Peyer's patch (tissue), 4 donors: ENCODE measurements around the gene LYL1. TPM values are rescaled to one million over a fixed set of nuclear protein-coding genes. Genes with fewer than 3 reads are reported as not detected.
A peak's percentile ranks its signal among the peaks of the same experiment; 100 is the strongest.

ENCODE experiments used
- DNase-seq, 3 donors: peaks; one replicate each; pipeline ENCODE4 v3.0.0-alpha.2; 2017 to 2019
- H3K27ac ChIP-seq, 4 donors: fragments of 200-600 bp; sonication (generic); one replicate each; pipeline ENCODE4 v1.5.1; 2016 to 2019
- H3K27me3 ChIP-seq, 2 donors: fragments of 200-600 bp; sonication (generic); one replicate each; pipeline ENCODE4 v1.5.1; 2019
- H3K36me3 ChIP-seq, 3 donors: fragments of 200-600 bp; sonication (generic); one replicate each; pipeline ENCODE4 v1.5.1; 2016 to 2019
- H3K4me1 ChIP-seq, 4 donors: fragments of 200-600 bp; sonication (generic); one replicate each; pipeline ENCODE4 v1.5.1; 2016 to 2019
- H3K4me3 ChIP-seq, 4 donors: fragments of 200-600 bp; sonication (generic); 1 replicate in 3 of 4; 2 replicates in 1 of 4; pipeline ENCODE4 v1.5.1; 2016 to 2019; ENCODE audit warnings: mild to moderate bottlenecking in 1 of 4
- H3K9me3 ChIP-seq, 4 donors: fragments of 200-600 bp; sonication (generic); one replicate each; pipeline ENCODE4 v1.5.1; 2016 to 2019; ENCODE audit warnings: mild to moderate bottlenecking in 1 of 4
- CTCF ChIP-seq, 6 experiments: fragments of 450-650 bp in 4 of 6; fragments of 200-600 bp in 2 of 6; sonication (generic) in 1 of 6; IDR thresholded peaks; one replicate each; pipeline ENCODE4 v1.5.1; 2017 to 2019; ENCODE audit warnings: antibody characterized with exemption in 6 of 6, mild to moderate bottlenecking in 3 of 6, moderate library complexity in 1 of 6
- POLR2A ChIP-seq, 2 donors: fragments of 450-650 bp; IDR thresholded peaks; one replicate each; pipeline ENCODE4 v1.5.1; 2017; ENCODE audit warnings: antibody characterized with exemption in 2 of 2, mild to moderate bottlenecking in 2 of 2, moderate library complexity in 2 of 2
- total RNA-seq, 4 donors: library from RNA; depleted of rRNA; stranded (reverse); fragments of >200 nt; gene quantifications; one replicate each; pipeline ENCODE4 v1.1.0, GENCODE V29; 2016

The LYL1 gene
- total RNA-seq, 4 donors from 2014 or later: 1.2 to 21.5 (median 4.9) TPM

- Histone ChIP-seq H3K4me3 (no peak overlapping the region), H3K36me3 (peaks cover 0 to 14% (median 0%) of the 10 kb centered on the region in 3 donors), H3K9me3 (no peaks in the 10 kb centered on the region), H3K4me1 (peaks cover 0 to 37% (median 13%) of the 10 kb centered on the region in 4 donors), H3K27ac (peak overlapping the region in 1 of 4 donors; percentile 66), H3K27me3 (no peaks in the 10 kb centered on the region)
- DNase-seq: no peak
- TF ChIP-seq POLR2A (IDR thresholded peaks at IDR 0.05) (no peak), CTCF (IDR thresholded peaks at IDR 0.05) (no peak)
These were observed 10.5 kb downstream of the LYL1 start for GRCh38 chr19:13092158-13092543.

- no peaks in the 10 kb centered on the region for H3K27me3 ChIP-seq
These were observed 11.1 kb downstream of the LYL1 start for GRCh38 chr19:13091400-13092157.

GRCh38 chr19:13090511-13091231 is 12.0 kb downstream of the LYL1 start:
- Histone ChIP-seq H3K27ac (peak overlapping the region in 1 of 4 donors; percentile 66), H3K4me3 (no peak overlapping the region), H3K36me3 (peaks cover 0 to 18% (median 0%) of the 10 kb centered on the region in 3 donors), H3K27me3 (no peaks in the 10 kb centered on the region), H3K9me3 (no peaks in the 10 kb centered on the region), H3K4me1 (peaks cover 0 to 41% (median 9%) of the 10 kb centered on the region in 4 donors)
- no peak for TF ChIP-seq CTCF (IDR thresholded peaks at IDR 0.05)
- no peak for TF ChIP-seq POLR2A (IDR thresholded peaks at IDR 0.05)
- no peak for DNase-seq

More at GRCh38 chr19:13091400-13092157, 11.1 kb downstream of the LYL1 start:
- Histone ChIP-seq H3K27ac (peak overlapping the region in 2 of 4 donors; percentile 30 to 66), H3K36me3 (peaks cover 0 to 18% (median 0%) of the 10 kb centered on the region in 3 donors), H3K9me3 (no peaks in the 10 kb centered on the region), H3K4me1 (peaks cover 0 to 37% (median 11%) of the 10 kb centered on the region in 4 donors), H3K4me3 (no peak overlapping the region)
- TF ChIP-seq CTCF (IDR thresholded peaks at IDR 0.05) (no peak), POLR2A (IDR thresholded peaks at IDR 0.05) (no peak)
- no peak for DNase-seq

GRCh38 chr19:13089857-13090507 is 12.7 kb downstream of the LYL1 start:
- H3K36me3 ChIP-seq: peaks cover 0 to 12% (median 0%) of the 10 kb centered on the region in 3 donors
- no peaks in the 10 kb centered on the region for H3K27me3 ChIP-seq
- peaks cover 0 to 41% (median 8%) of the 10 kb centered on the region in 4 donors for H3K4me1 ChIP-seq
- H3K27ac ChIP-seq: peak overlapping the region in 1 of 4 donors; percentile 1
- TF ChIP-seq POLR2A (IDR thresholded peaks at IDR 0.05) (no peak), CTCF (IDR thresholded peaks at IDR 0.05) (no peak)
- DNase-seq: no peak
- H3K4me3 ChIP-seq: no peak overlapping the region
- H3K9me3 ChIP-seq: no peaks in the 10 kb centered on the region

- H3K27me3 ChIP-seq: no peaks in the 10 kb centered on the region
- peaks cover 0 to 34% (median 4%) of the 10 kb centered on the region in 4 donors for H3K4me1 ChIP-seq
- H3K27ac ChIP-seq: peak overlapping the region in 1 of 4 donors; percentile 1
- TF ChIP-seq CTCF (IDR thresholded peaks at IDR 0.05) (peak in 3 of 6 experiments; percentile 7 to 15 (median 12)), POLR2A (IDR thresholded peaks at IDR 0.05) (no peak)
- no peak overlapping the region for H3K4me3 ChIP-seq
- DNase-seq: no peak
- H3K9me3 ChIP-seq: no peaks in the 10 kb centered on the region
- peaks cover 0 to 10% (median 0%) of the 10 kb centered on the region in 3 donors for H3K36me3 ChIP-seq
These were observed 13.4 kb downstream of the LYL1 start for GRCh38 chr19:13089139-13089856.
